GM12878 (cell line): ENCODE data around the gene DHRS7C. TPM values are rescaled to one million over a fixed set of nuclear protein-coding genes. Genes with fewer than 3 reads are reported as not detected.

ENCODE experiments used
- ATAC-seq: fragments of 200-7000 bp; cut with Tn5 transposase; 3 replicates; pipeline ENCODE4 v1.9.1; 2020; ENCODE audit warnings: mild to moderate bottlenecking, moderate library complexity
- BruUV-seq: library from RNA; stranded (reverse); fragments of 400-500 nt; replicated peaks from 2 replicates; lab custom pipeline; 2021; lab: Mats Ljungman, UMichigan
- CTCF ChIA-PET: fragments of 300-600 bp; sonication (Branson Sonifier 250); formaldehyde crosslinking; extraction: SDS; loops from one replicate; lab custom pipeline; 2021; ENCODE audit warnings: inconsistent platforms; lab: Yijun Ruan, JAX
- POLR2A ChIA-PET: fragments of 350-600 bp; formaldehyde crosslinking; extraction: SDS; loops from one replicate; lab custom pipeline; 2021; ENCODE audit warnings: inconsistent platforms; lab: Charles Lee
- RAD21 ChIA-PET: fragments of 300-600 bp; sonication (Branson Sonifier 250); formaldehyde crosslinking; loops from one replicate; lab custom pipeline; 2023; ENCODE audit warnings: antibody characterized with exemption; ENCODE audit not compliant: unreplicated experiment; lab: Charles Lee
- SMC1A ChIA-PET: fragments of 300-600 bp; sonication (Branson Sonifier 250); formaldehyde crosslinking; loops from one replicate; lab custom pipeline; 2023; ENCODE audit not compliant: unreplicated experiment, uncharacterized antibody; lab: Charles Lee
- DNase-seq: peaks from one replicate; pipeline ENCODE4 v3.0.0-alpha.2; 2011; ENCODE audit warnings: low read depth, low spot score
- FAIRE-seq: peaks from 3 replicates; lab custom pipeline; 2011; peaks lifted over from hg19 to GRCh38; lab: Jason Lieb, UNC
- H2AFZ ChIP-seq: 2 replicates; pipeline ENCODE4 v1.6.0; 2011; ENCODE audit warnings: low read depth, low read length, control low read depth; ENCODE audit not compliant: control insufficient read depth
- H3K27ac ChIP-seq: 2 replicates; pipeline ENCODE4 v1.5.1; 2011; ENCODE audit warnings: control low read depth; ENCODE audit not compliant: control insufficient read depth, insufficient read depth
- H3K27me3 ChIP-seq, 2 experiments: replicated peaks in 1 of 2; 2 replicates each; pipeline versions ENCODE4 v1.6.0 to v1.6.1; 2011; ENCODE audit warnings: low read length in 1 of 2; ENCODE audit not compliant: control insufficient read depth in 2 of 2, insufficient read depth in 2 of 2
- H3K36me3 ChIP-seq, 2 experiments: 2 replicates each; pipeline ENCODE4 v1.5.1; 2011; ENCODE audit warnings: low read length in 1 of 2; ENCODE audit not compliant: control insufficient read depth in 2 of 2, insufficient read depth in 2 of 2
- H3K4me1 ChIP-seq: 2 replicates; pipeline ENCODE4 v1.6.1; 2011; ENCODE audit warnings: mild to moderate bottlenecking, low read length, moderate library complexity, mixed read lengths; ENCODE audit not compliant: control insufficient read depth, insufficient read depth
- H3K4me2 ChIP-seq: 2 replicates; pipeline ENCODE4 v1.6.0; 2011; ENCODE audit warnings: control low read depth; ENCODE audit not compliant: control insufficient read depth, insufficient read depth
- H3K4me3 ChIP-seq: fragments of 200-600 bp; sonication (generic); 2 replicates; pipeline ENCODE4 v1.5.1; 2016
- H3K79me2 ChIP-seq: 2 replicates; pipeline ENCODE4 v1.6.0; 2011; ENCODE audit warnings: low read length; ENCODE audit not compliant: control insufficient read depth, insufficient read depth
- H3K9ac ChIP-seq: 2 replicates; pipeline ENCODE4 v1.8.0; 2011; ENCODE audit warnings: low read length, control low read depth, mixed read lengths; ENCODE audit not compliant: control insufficient read depth, insufficient read depth
- H3K9me3 ChIP-seq: replicated peaks from 3 replicates; pipeline ENCODE4 v1.5.1; 2011; ENCODE audit warnings: mild to moderate bottlenecking, low read length; ENCODE audit not compliant: control insufficient read depth, insufficient read depth
- H4K20me1 ChIP-seq: 2 replicates; pipeline ENCODE4 v1.6.0; 2011; ENCODE audit not compliant: control insufficient read depth, insufficient read depth
- BMI1 ChIP-seq: fragments of 450-650 bp; IDR thresholded peaks from 2 replicates; pipeline ENCODE4 v1.6.1; 2016; ENCODE audit warnings: mild to moderate bottlenecking, moderate library complexity, borderline replicate concordance
- CEBPB ChIP-seq, 2 experiments: fragments of 150-350 bp in 1 of 2; IDR thresholded peaks; 2 replicates each; pipeline ENCODE4 v1.6.1; 2012 to 2014; ENCODE audit warnings: low read depth in 2 of 2, low read length in 2 of 2, borderline replicate concordance in 1 of 2, inconsistent platforms in 1 of 2
- CHD2 ChIP-seq: IDR thresholded peaks from 2 replicates; pipeline ENCODE4 v1.6.1; 2011; ENCODE audit warnings: low read depth, low read length, improper control_type of control experiment, borderline replicate concordance
- CHD4 ChIP-seq: fragments of 200-600 bp; sonication (generic); IDR thresholded peaks from 2 replicates; pipeline ENCODE4 v1.6.1; 2016; ENCODE audit warnings: mild to moderate bottlenecking
- CREM ChIP-seq: IDR thresholded peaks from 2 replicates; pipeline ENCODE4 v1.6.1; 2014; ENCODE audit warnings: antibody characterized with exemption, low read depth
- HDGF ChIP-seq: fragments of 450-650 bp; IDR thresholded peaks from 2 replicates; pipeline ENCODE4 v1.6.1; 2016; ENCODE audit warnings: antibody characterized with exemption
- IKZF2 ChIP-seq, 2 experiments: fragments of 450-650 bp; IDR thresholded peaks; 2 replicates each; pipeline ENCODE4 v1.6.1; 2017; ENCODE audit warnings: mild to moderate bottlenecking in 2 of 2, moderate library complexity in 2 of 2
- NFIC ChIP-seq: IDR thresholded peaks from 2 replicates; pipeline ENCODE4 v1.6.1; 2012; ENCODE audit warnings: low read depth, mild to moderate bottlenecking, inconsistent platforms, low read length, moderate library complexity
- PRDM15 ChIP-seq: fragments of 450-650 bp; formaldehyde crosslinking; IDR thresholded peaks from 2 replicates; pipeline ENCODE4 v1.4.0; 2020; ENCODE audit warnings: mild to moderate bottlenecking, moderate library complexity
- SMAD5 ChIP-seq: IDR thresholded peaks from 2 replicates; pipeline ENCODE4 v1.6.1; 2016; ENCODE audit warnings: antibody characterized with exemption, low read depth
- TCF12 ChIP-seq: IDR thresholded peaks from 2 replicates; pipeline ENCODE4 v1.6.1; 2011; ENCODE audit warnings: low read depth, mild to moderate bottlenecking, low read length
- WRNIP1 ChIP-seq: IDR thresholded peaks from 2 replicates; pipeline ENCODE4 v1.6.1; 2011; ENCODE audit warnings: low read depth, low read length, improper control_type of control experiment, borderline replicate concordance
- ZBED1 ChIP-seq: IDR thresholded peaks from 2 replicates; pipeline ENCODE4 v1.6.1; 2016; ENCODE audit warnings: borderline replicate concordance
- ZBTB4 ChIP-seq: fragments of 450-650 bp; formaldehyde crosslinking; IDR thresholded peaks from 2 replicates; pipeline ENCODE4 v1.4.0; 2022; ENCODE audit warnings: mild to moderate bottlenecking, moderate library complexity
- ZNF274 ChIP-seq: IDR thresholded peaks from one replicate; pipeline ENCODE4 v1.8.0; 2011; ENCODE audit not compliant: insufficient read length, insufficient read depth
- WGBS: methylation state at CpG from one replicate; pipeline ENCODE4 v1.1.6; 2016; ENCODE audit warnings: low lambda C conversion rate; ENCODE audit not compliant: insufficient replicate concordance, insufficient coverage; ENCODE audit errors: missing lambda C conversion rate; 5-methylcytosine and 5-hydroxymethylcytosine counted together
- in situ Hi-C: fragments of 300-500 bp; cut with MboI; formaldehyde crosslinking; loops from 9 replicates; pipeline ENCODE4 v1.14.3; 2018; ENCODE audit warnings: mixed read lengths
- intact Hi-C: fragments of 100-400 bp; cut with micrococcal nuclease; formaldehyde crosslinking; loops from one replicate; pipeline ENCODE4 v1.14.2; 2022; ENCODE audit not compliant: unreplicated experiment
- polyA plus RNA-seq, 11 experiments: library from polyadenylated mRNA; depleted of rRNA in 4 of 11; unstranded in 6 of 11; stranded (reverse) in 5 of 11; fragments of >200 nt; fragmentation: Nextera tagmentation in 4 of 11; fragmentation: Illumina TruSeq in 1 of 11; extraction: Ambion mirVana in 4 of 11; extraction: Trizol in 1 of 11; gene quantifications; 1 replicate in 1 of 11; 2 replicates in 10 of 11; pipeline versions ENCODE4 v1.2.1 to v1.2.3, GENCODE V29; 2011 to 2016; ENCODE audit warnings: inconsistent platforms in 2 of 11, missing spikeins in 2 of 11, low read depth in 1 of 11
- total RNA-seq, 4 experiments: library from RNA; depleted of rRNA in 3 of 4; stranded (reverse); fragments of >200 nt in 3 of 4; fragmentation: Illumina TruSeq in 1 of 4; extraction: Trizol in 1 of 4; gene quantifications; 2 replicates each; pipeline versions ENCODE4 v1.2.1 to v1.2.3, GENCODE V29; 2013 to 2021
- TF ChIP-seq, protein P1 (sequence below): fragments of 450-650 bp; IDR thresholded peaks from 2 replicates; pipeline ENCODE4 v1.6.1; 2016; ENCODE audit warnings: mild to moderate bottlenecking

Gene DHRS7C
- total and polyA plus RNA-seq, 10 of the 15 experiments (the other 5 are each of a cell fraction or from before 2014, with no cell fraction given), result not detected

GRCh38 chr17:9725575-9725974 lies 65.8 kb downstream of the DHRS7C start:
- in situ Hi-C loops, result no loop called here
- Histone ChIP-seq H4K20me1 (no peaks in the 10 kb centered on the region), H3K27ac (no peak overlapping the region), H3K27me3 (no peaks in the 10 kb centered on the region; a peak in 1 of 4 replicates), H3K9ac (no peak overlapping the region), H3K4me1 (no peaks in the 10 kb centered on the region), H3K9me3 (no peaks in the 10 kb centered on the region), H3K4me3 (no peak overlapping the region), H3K36me3 (no peaks in the 10 kb centered on the region), H3K79me2 (no peaks in the 10 kb centered on the region), H3K4me2 (no peak overlapping the region), H2AFZ (no peak overlapping the region)
- no TSS peak for BruUV-seq
- ChIA-PET SMC1A (interaction anchor here (1.4 kb wide), 1 partner anchor 43 kb away, joined by 3 read pairs; no protein-coding TSS in a partner anchor), RAD21 (no interaction called here), POLR2A (no interaction called here), CTCF (no interaction called here)
- intact Hi-C loops, result no loop called here
- 11% methylated on average over 9 of the region's 9 CpGs for WGBS
- ATAC-seq (no peak), FAIRE-seq (no peak), DNase-seq (no peak)
- TF ChIP-seq NFIC, result no peak
- TF ChIP-seq SMAD5, result no peak
- no peak for TF ChIP-seq ZNF274
- TF ChIP-seq, protein P1, sequence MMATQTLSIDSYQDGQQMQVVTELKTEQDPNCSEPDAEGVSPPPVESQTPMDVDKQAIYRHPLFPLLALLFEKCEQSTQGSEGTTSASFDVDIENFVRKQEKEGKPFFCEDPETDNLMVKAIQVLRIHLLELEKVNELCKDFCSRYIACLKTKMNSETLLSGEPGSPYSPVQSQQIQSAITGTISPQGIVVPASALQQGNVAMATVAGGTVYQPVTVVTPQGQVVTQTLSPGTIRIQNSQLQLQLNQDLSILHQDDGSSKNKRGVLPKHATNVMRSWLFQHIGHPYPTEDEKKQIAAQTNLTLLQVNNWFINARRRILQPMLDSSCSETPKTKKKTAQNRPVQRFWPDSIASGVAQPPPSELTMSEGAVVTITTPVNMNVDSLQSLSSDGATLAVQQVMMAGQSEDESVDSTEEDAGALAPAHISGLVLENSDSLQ, result no peak
- no peak for TF ChIP-seq WRNIP1
- no peak for TF ChIP-seq BMI1
- TF ChIP-seq HDGF, result no peak
- TF ChIP-seq IKZF2 (IDR thresholded peaks at IDR 0.05), result no peak
- no peak for TF ChIP-seq CEBPB (IDR thresholded peaks at IDR 0.05; ENCODE audit: borderline replicate concordance in 1 of 2, low read depth in 2 of 2, low read length in 2 of 2)
- TF ChIP-seq CHD4, result no peak
- no peak for TF ChIP-seq ZBTB4 (CRISPR knock-in tag)
- TF ChIP-seq PRDM15, result no peak
- TF ChIP-seq ZBED1, result no peak
- no peak for TF ChIP-seq TCF12
- TF ChIP-seq CHD2, result no peak
- TF ChIP-seq CREM, result no peak
